HG03045 (cell line): ENCODE results near the gene SLC31A2.

Experiments
- ATAC-seq: cut with Tn5 transposase; IDR thresholded peaks from one replicate; pipeline ENCODE4 v1.9.1; 2021; ENCODE audit warnings: mild to moderate bottlenecking, moderate library complexity; ENCODE audit not compliant: unreplicated experiment

SLC31A2 gene

DNA sequence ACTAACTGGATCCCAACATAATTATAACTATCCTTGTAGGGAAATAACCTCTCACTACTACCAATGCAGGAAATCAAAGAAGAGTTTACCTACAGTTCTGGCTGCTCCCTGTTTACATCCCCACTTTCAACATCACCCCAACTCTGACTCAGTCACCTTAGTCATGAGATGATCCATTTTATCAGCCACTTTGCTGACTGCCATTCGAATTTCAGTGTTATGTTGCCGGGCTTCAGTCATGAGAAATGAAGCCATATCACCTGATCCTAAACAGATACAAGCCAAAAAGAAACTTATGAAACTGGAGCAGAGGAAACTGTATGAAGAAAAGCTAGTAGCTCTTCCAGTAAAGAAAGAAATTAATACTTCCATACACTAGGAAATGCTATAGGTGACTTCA lies 33.7 kb downstream of the SLC31A2 start:
- ATAC-seq, result no peak

DNA sequence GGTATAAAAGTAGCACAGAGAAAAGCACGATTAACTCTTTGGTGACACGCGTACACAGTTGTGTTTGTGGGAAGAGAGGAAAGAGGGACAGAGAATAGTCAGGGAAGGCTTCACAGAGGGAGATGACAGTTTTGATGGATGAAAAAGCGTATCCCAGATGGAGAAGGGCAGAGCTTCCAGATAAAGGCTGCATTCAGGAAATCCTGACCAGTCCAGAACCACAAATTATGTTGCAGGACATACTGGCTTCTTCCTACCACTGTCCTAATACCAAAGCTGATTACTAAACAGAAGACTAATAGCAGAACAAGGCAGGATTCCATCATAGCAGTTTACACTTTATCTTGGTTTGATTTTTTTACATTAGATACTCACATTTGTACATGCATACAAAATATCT lies 34.5 kb downstream of the SLC31A2 start:
- ATAC-seq, result no peak

DNA sequence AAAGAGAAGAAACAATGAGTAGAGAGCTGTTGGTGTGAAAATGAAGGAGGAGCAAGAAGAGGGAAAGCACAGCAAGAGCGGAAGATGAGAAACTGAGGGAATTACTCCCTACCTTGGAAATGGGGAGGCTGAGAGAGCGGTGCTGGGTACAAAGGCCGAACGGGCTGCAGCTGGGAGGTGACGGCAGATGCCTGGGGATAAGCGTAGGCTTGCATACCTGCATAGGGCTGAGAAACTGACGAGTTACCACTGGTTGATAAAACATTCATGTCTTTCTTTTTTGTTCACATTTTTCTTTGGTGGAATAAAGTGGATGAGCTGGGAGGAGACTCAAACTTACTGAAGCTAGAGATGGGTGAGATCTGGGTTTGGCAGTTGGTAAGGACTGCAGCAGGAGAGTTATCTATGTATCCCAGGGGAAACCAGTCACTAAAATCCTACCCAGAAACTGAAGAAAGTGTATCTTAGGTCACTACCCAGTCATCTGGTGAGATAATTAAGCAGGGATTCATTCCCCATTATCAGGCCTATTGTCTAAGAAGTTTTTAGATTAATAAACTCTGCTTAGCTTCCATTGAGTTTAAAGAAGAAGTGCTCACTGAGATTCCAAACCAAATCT lies 35.4 kb downstream of the SLC31A2 start:
- no peak for ATAC-seq

DNA sequence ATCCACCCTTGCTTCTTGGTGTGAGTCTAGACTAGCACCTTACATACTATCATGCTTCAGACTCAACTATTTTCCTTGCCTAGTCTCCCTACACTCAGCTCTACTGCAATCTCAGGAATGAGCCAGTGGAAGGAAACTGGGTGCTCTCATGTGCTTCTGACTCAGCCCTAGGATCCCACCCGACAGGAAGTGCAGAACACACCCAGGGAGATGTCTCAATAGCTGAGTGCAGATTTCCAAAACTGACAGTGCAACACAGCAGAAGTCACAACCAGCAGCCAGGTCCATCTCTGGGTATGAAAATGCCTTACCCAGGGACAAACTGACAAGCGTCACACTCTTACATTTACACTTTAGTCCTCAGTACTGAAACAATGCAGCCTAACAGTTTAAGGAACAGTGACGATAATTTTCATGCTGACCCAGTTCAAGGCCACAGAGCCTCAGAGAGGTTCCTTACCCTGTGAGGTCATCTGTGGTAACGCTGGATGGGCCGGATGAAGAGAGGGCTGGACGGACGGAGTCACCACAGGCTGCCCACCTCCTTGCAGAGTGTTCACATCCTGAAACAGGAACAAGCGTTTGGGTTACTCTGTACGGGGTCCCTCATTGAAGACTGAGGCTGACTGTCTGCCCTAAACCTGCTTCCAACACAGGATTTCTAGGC lies 37.3 kb downstream of the SLC31A2 start:
- ATAC-seq, result no peak

DNA sequence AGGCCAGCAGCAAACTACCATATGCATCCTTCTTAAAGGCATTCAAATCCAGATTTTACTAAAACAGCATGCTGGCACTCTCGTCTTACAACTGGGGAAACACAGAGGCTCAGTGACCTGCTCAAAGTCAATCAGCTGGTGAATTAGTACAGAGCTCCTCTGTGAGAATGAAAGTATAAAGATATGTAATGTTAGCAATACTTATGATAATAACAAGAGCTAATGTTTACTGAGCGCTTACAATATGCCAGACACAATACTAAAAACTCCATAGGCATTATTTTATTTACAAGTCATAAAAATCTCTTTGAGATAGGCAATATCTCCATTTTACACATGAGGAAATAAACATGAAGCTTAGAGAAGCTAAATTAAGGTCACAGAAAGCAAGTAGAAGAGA lies 41.6 kb downstream of the SLC31A2 start:
- no peak for ATAC-seq

DNA sequence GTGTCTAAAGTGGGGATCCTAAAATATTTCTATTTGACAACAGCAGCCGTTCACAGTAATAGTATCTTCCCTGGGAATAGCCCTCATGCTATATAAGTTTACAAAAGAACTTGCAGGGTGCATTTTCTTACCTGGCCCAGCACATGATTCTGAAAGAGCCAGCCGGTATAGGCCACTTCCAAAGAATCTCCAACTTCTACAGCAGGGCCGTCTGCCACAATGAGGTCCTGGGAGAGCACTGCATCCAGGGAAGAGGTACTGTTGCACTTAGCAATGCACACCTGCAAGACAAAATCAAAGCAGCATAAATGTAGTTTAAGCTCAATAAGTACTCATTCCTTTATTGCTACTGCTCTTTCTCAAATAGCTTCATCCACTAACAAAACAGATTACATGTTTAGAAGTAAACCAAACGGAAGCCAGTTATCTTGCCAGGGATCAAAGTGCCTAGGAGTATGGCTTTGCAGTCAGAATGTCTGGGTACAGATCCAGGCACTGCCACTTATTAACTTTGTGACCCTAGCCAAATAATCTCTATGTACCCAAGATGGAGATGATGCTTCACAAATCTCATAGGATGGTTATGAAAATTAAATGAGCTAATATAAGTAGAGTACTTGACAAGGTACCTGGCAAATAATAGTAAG lies 49.0 kb downstream of the SLC31A2 start:
- ATAC-seq, result no peak

DNA sequence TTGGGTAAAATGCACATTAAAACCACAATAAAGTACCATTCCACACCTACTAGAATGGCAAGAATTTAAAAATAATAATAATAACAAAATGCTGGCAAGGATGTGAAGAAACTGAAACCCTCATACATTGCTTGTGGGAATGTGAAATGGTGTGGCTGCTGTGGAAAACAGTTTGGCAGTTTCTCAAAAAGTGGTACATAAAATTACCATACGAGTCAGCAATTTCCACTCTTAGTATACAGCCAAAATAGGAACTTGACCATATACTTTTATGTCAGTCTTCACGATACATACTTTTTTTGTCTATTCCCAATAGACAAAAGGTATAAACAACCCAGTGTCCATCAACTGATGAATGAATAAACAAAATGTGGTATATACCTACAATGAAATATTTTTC lies 54.6 kb downstream of the SLC31A2 start:
- ATAC-seq, result no peak

DNA sequence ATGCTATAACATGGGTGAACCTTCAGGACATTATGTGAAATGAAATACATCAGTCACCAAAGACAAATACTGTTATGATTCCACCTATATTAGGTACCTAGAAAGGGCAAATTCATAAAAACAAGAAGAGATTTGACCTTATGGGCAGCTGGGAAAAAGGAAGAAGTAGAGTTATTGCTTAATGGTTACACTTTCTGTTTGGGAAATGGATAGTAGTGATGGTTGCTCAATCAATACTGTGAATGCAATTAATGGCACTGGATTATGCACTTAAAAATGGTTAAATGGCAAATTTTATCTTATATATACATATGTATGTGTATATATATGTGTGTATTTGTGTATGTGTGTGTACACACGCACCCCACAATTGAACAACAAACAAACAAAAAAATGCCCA lies 55.1 kb downstream of the SLC31A2 start:
- no peak for ATAC-seq

DNA sequence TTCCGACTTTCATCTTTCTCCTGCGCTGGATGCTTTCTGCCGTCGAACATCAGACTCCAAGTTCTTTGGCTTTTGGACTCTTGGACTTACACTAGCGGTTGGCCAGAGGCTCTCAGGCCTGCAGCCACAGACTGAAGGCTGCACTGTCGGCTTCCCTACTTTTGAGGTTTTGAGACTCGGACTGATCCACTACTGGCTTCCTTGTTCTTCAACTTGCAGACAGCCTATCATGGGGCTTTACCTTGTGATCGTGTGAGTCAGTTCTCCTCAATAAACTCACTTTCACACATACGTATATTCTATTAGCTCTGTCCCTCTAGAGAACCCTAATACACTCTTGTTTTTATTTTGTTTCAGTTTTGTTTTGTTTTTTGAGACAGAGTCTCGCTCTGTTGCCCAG lies 60.0 kb downstream of the SLC31A2 start:
- no peak for ATAC-seq
